ENCODE data around the gene UBE4B.

DNA sequence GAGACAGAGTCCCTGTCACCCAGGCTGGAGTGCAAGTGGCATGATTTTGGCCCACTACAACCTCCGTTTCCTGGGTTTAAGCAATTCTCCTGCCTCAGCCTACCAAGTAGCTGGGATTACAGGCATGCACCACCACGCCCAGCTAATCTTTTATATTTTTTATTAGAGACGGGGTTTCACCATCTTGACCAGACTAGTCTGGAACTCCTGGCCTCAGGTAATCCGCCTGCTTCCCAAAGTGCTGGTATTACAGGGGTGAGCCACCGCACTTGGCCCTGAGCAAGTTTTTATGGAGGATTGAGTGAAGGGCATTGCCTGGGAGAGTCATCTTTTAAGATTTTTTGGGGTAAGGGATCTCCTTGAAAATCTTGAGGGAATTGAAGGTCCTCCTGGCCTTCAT lies 28.5 kb downstream of the UBE4B start:
- TF ChIP-seq, protein P1, sequence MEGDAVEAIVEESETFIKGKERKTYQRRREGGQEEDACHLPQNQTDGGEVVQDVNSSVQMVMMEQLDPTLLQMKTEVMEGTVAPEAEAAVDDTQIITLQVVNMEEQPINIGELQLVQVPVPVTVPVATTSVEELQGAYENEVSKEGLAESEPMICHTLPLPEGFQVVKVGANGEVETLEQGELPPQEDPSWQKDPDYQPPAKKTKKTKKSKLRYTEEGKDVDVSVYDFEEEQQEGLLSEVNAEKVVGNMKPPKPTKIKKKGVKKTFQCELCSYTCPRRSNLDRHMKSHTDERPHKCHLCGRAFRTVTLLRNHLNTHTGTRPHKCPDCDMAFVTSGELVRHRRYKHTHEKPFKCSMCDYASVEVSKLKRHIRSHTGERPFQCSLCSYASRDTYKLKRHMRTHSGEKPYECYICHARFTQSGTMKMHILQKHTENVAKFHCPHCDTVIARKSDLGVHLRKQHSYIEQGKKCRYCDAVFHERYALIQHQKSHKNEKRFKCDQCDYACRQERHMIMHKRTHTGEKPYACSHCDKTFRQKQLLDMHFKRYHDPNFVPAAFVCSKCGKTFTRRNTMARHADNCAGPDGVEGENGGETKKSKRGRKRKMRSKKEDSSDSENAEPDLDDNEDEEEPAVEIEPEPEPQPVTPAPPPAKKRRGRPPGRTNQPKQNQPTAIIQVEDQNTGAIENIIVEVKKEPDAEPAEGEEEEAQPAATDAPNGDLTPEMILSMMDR (IDR thresholded peaks at IDR 0.05), result no peak
- TF ChIP-seq EZH2 (IDR thresholded peaks at IDR 0.05; ENCODE audit: borderline replicate concordance, insufficient read depth, low read depth, low read length, poor library complexity, severe bottlenecking), result no peak

Data from B cell (primary cell).